Measurements from ENCODE around the gene B3GALNT2.
"Not testable (repeated sequence)": the region's sequence is repeated elsewhere in the genome, so short reads cannot be mapped to it uniquely, and the experiment has no call there.

- TF ChIP-seq CTCF (conservative IDR thresholded peaks at IDR 0.05); EZH2 (IDR thresholded peaks at IDR 0.05; ENCODE audit: low read depth): not testable (repeated sequence)
Observed at GRCh38 chr1:235469897-235470296, 34.4 kb downstream of the B3GALNT2 start.
